Neural crest cell (in vitro differentiated cells): ENCODE measurements around the gene ABHD6. TPM values are rescaled to one million over a fixed set of nuclear protein-coding genes. Genes with fewer than 3 reads are reported as not detected.
A peak's percentile ranks its signal among the peaks of the same experiment; 100 is the strongest.
"Not testable (repeated sequence)": the region's sequence is repeated elsewhere in the genome, so short reads cannot be mapped to it uniquely, and the experiment has no call there.

ENCODE experiments used
- DNase-seq: peaks from one replicate; pipeline ENCODE4 v3.0.0; 2021; ENCODE audit warnings: low read depth, mixed read lengths, low spot score
- H3K27ac Mint-ChIP-seq: one replicate; pipeline ENCODE4 v1.8.0; 2021; ENCODE audit warnings: mild to moderate bottlenecking, mixed read lengths; ENCODE audit not compliant: unreplicated experiment
- H3K27me3 Mint-ChIP-seq: 2 replicates; pipeline ENCODE4 v1.8.0; 2021; ENCODE audit warnings: low read depth, mild to moderate bottlenecking, mixed read lengths
- H3K36me3 Mint-ChIP-seq: 2 replicates; pipeline ENCODE4 v1.8.0; 2021; ENCODE audit warnings: low read depth, mild to moderate bottlenecking, mixed read lengths
- H3K4me1 Mint-ChIP-seq: 2 replicates; pipeline ENCODE4 v1.8.0; 2021; ENCODE audit warnings: mixed read lengths
- H3K4me3 Mint-ChIP-seq: one replicate; pipeline ENCODE4 v1.8.0; 2021; ENCODE audit warnings: mild to moderate bottlenecking, mixed read lengths
- H3K9me3 Mint-ChIP-seq: 2 replicates; pipeline ENCODE4 v1.8.0; 2021; ENCODE audit warnings: mixed read lengths
- CTCF ChIP-seq: fragments of 200-600 bp; sonication (generic); conservative IDR thresholded peaks from 2 replicates; pipeline ENCODE4 v1.5.0; 2021; ENCODE audit warnings: antibody characterized with exemption, mild to moderate bottlenecking
- total RNA-seq: library from RNA; stranded (reverse); gene quantifications from 2 replicates; pipeline ENCODE4 v1.2.1, GENCODE V29; 2021

Gene ABHD6
- total RNA-seq, 1 donor from 2014 or later: 5.5 TPM

DNA sequence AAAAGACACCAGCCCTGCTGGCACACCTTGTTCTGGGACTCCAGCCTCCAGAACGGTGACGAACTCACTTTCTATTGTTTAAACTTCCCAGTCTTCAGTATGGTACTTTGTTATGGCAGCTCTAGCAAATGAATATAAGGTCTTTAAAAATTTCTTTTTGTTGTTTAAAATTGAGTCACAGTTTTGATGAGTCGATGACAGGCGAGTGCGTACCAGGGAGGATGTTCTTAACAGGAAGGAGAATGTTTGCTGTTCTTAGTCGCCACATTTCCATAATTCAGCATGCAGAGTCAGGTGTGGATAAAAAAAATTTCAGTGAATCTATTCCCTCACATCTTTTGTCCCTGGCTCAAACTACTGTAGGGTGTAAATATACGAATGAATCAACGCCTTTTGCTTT, 39.2 kb upstream of the ABHD6 start:
- DNase-seq: no peak
- Mint-ChIP-seq H3K36me3 (no peaks in the 10 kb centered on the region), H3K4me3 (no peak overlapping the region), H3K27ac (no peak overlapping the region), H3K9me3 (no peaks in the 10 kb centered on the region), H3K27me3 (no peaks in the 10 kb centered on the region), H3K4me1 (peaks cover 11% of the 10 kb centered on the region)
- no peak for TF ChIP-seq CTCF

- Mint-ChIP-seq H3K4me3 (no peak overlapping the region), H3K27ac (no peak overlapping the region), H3K9me3 (no peaks in the 10 kb centered on the region), H3K36me3 (no peaks in the 10 kb centered on the region), H3K27me3 (no peaks in the 10 kb centered on the region), H3K4me1 (peaks cover 11% of the 10 kb centered on the region)
- DNase-seq: no peak
- no peak for TF ChIP-seq CTCF
Observed at GRCh38 chr3:58198804-58199203, 38.8 kb upstream of the ABHD6 start.

DNA sequence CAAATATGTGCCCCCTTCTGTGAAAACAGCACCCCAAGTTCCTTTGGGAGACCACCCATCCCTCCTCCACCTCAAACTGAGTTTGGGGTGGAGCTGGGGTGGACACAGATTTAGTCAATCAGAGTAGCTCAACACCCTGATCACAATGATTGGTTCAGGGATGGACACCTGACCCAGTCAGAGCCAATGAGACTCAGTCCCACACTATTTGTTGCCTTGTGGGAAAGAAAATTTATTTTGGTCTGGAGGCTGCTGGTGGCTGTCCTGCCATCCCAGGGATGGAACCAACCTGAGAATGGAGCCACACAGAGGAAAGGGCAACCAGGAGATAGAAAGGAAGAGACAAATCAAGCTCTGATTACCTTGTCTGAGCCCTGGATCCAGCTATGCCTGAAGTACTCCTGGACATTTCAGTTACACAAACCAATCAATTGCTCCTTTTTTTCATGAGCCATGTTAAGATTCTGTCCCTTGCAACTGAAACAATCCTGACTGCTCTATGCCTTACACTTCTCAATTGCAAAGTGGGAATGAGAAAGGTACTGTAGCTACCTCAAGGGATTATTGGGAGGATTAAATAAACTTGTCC, 37.4 kb upstream of the ABHD6 start:
- no peak for DNase-seq
- Mint-ChIP-seq H3K4me3 (no peak overlapping the region), H3K27ac (no peak overlapping the region), H3K9me3 (no peaks in the 10 kb centered on the region), H3K4me1 (peaks cover 11% of the 10 kb centered on the region), H3K36me3 (no peaks in the 10 kb centered on the region), H3K27me3 (no peaks in the 10 kb centered on the region)
- no peak for TF ChIP-seq CTCF

- no peaks in the 10 kb centered on the region for H3K27me3 Mint-ChIP-seq
- no peak for TF ChIP-seq CTCF
- no peaks in the 10 kb centered on the region for H3K36me3 Mint-ChIP-seq
- H3K9me3 Mint-ChIP-seq: no peaks in the 10 kb centered on the region
- no peak for DNase-seq
- H3K4me3 Mint-ChIP-seq: no peak overlapping the region
- peaks cover 11% of the 10 kb centered on the region for H3K4me1 Mint-ChIP-seq
- no peak overlapping the region for H3K27ac Mint-ChIP-seq
Observed at GRCh38 chr3:58200846-58201355, 36.7 kb upstream of the ABHD6 start.

GRCh38 chr3:58201451-58201850, 36.1 kb upstream of the ABHD6 start:
- not testable (repeated sequence) for DNase-seq, H3K36me3 Mint-ChIP-seq, H3K9me3 Mint-ChIP-seq, H3K4me3 Mint-ChIP-seq, H3K27ac Mint-ChIP-seq, H3K27me3 Mint-ChIP-seq
- peaks cover 11% of the 10 kb centered on the region for H3K4me1 Mint-ChIP-seq

GRCh38 chr3:58202917-58203360, 34.7 kb upstream of the ABHD6 start:
- no peaks in the 10 kb centered on the region for H3K9me3 Mint-ChIP-seq
- H3K4me3 Mint-ChIP-seq: no peak overlapping the region
- no peak for DNase-seq
- peaks cover 11% of the 10 kb centered on the region for H3K4me1 Mint-ChIP-seq
- peaks cover 3% of the 10 kb centered on the region for H3K27me3 Mint-ChIP-seq
- H3K27ac Mint-ChIP-seq: peak overlapping the region; percentile 70
- H3K36me3 Mint-ChIP-seq: no peaks in the 10 kb centered on the region
- TF ChIP-seq CTCF: no peak
